ENCODE results near the gene SMG9.

Gene SMG9

GRCh38 chr19:43723588-43723987, 31.2 kb downstream of the SMG9 start:
- DNase-seq (ENCODE audit: low read depth in 3 of 3): no peak

GRCh38 chr19:43721469-43722048, 33.2 kb downstream of the SMG9 start:
- DNase-seq (ENCODE audit: low read depth in 3 of 3): no peak

- no peak for DNase-seq (ENCODE audit: low read depth in 3 of 3)
Measured at GRCh38 chr19:43720936-43721335, 33.8 kb downstream of the SMG9 start.

GRCh38 chr19:43719918-43720317, 34.8 kb downstream of the SMG9 start:
- no peak for DNase-seq (ENCODE audit: low read depth in 3 of 3)

- no peak for DNase-seq (ENCODE audit: low read depth in 3 of 3)
Measured at GRCh38 chr19:43719378-43719868, 35.3 kb downstream of the SMG9 start.

- no peak for DNase-seq (ENCODE audit: low read depth in 3 of 3)
Measured at GRCh38 chr19:43718627-43719377, 36.0 kb downstream of the SMG9 start.

- no peak for DNase-seq (ENCODE audit: low read depth in 3 of 3)
Measured at GRCh38 chr19:43715776-43716175, 39.0 kb downstream of the SMG9 start, which contains the start of gene IRGC. TSS of gene IRGC (plus strand) at chr19:43716076. CDS start at chr19:43718559, 2,483 bp downstream.

- DNase-seq (ENCODE audit: low read depth in 3 of 3): no peak
Measured at GRCh38 chr19:43713208-43713607, 41.6 kb downstream of the SMG9 start.

GRCh38 chr19:43711751-43712355, 42.9 kb downstream of the SMG9 start:
- DNase-seq (ENCODE audit: low read depth in 3 of 3): no peak

GRCh38 chr19:43708716-43709115, 46.0 kb downstream of the SMG9 start:
- no peak for DNase-seq (ENCODE audit: low read depth in 3 of 3)

GRCh38 chr19:43707158-43707712, 47.5 kb downstream of the SMG9 start:
- DNase-seq (ENCODE audit: low read depth in 3 of 3): no peak

GRCh38 chr19:43705729-43706128, 49.0 kb downstream of the SMG9 start:
- DNase-seq (ENCODE audit: low read depth in 3 of 3): no peak

GRCh38 chr19:43704002-43704705, 50.6 kb downstream of the SMG9 start:
- no peak for DNase-seq (ENCODE audit: low read depth in 3 of 3)

GRCh38 chr19:43700395-43701000, 54.3 kb downstream of the SMG9 start:
- DNase-seq (ENCODE audit: low read depth in 3 of 3): no peak

- DNase-seq (ENCODE audit: low read depth in 3 of 3): no peak
Measured at GRCh38 chr19:43699506-43700394, 55.0 kb downstream of the SMG9 start.

GRCh38 chr19:43697295-43697694, 57.5 kb downstream of the SMG9 start:
- DNase-seq (ENCODE audit: low read depth in 3 of 3): no peak

- DNase-seq (ENCODE audit: low read depth in 3 of 3): no peak
Measured at GRCh38 chr19:43695985-43696704, 58.6 kb downstream of the SMG9 start.

- DNase-seq (ENCODE audit: low read depth in 3 of 3): no peak
Measured at GRCh38 chr19:43694553-43694952, 60.2 kb downstream of the SMG9 start.

- DNase-seq (ENCODE audit: low read depth in 3 of 3): no peak
Measured at GRCh38 chr19:43692877-43693276, 61.9 kb downstream of the SMG9 start.

GRCh38 chr19:43692385-43692784, 62.4 kb downstream of the SMG9 start:
- no peak for DNase-seq (ENCODE audit: low read depth in 3 of 3)
